HEK293 (cell line): Measurements from ENCODE around the gene ARHGEF2.

Experiments used
- CTCF ChIA-PET: fragments of 350-600 bp; formaldehyde crosslinking; extraction: SDS; loops from one replicate; lab custom pipeline; 2021; ENCODE audit warnings: antibody characterized with exemption; lab: Yijun Ruan, JAX
- POLR2A ChIA-PET: fragments of 300-600 bp; formaldehyde crosslinking; extraction: SDS; loops from one replicate; lab custom pipeline; 2020; ENCODE audit warnings: antibody characterized with exemption, inconsistent platforms; lab: Yijun Ruan, JAX
- H3K27ac ChIP-seq: fragments of 200-500 bp; sonication (Bioruptor generic); 2 replicates; pipeline ENCODE4 v1.5.1; 2014; ENCODE audit warnings: low read depth, low read length, control low read depth, inconsistent platforms; ENCODE audit errors: extremely low read depth
- H3K36me3 ChIP-seq, 2 experiments: fragments of 200-500 bp in 1 of 2; sonication (Bioruptor generic) in 1 of 2; 1 replicate in 1 of 2; 2 replicates in 1 of 2; pipeline ENCODE4 v1.5.1; 2014 to 2017; ENCODE audit warnings: inconsistent platforms in 2 of 2, low read length in 2 of 2; ENCODE audit not compliant: control insufficient read depth in 2 of 2, insufficient read depth in 1 of 2
- H3K4me1 ChIP-seq: fragments of 200-500 bp; sonication (Bioruptor generic); 2 replicates; pipeline ENCODE4 v1.5.1; 2014; ENCODE audit warnings: mild to moderate bottlenecking, low read length, inconsistent platforms; ENCODE audit not compliant: control insufficient read depth, insufficient read depth
- H3K4me3 ChIP-seq: 2 replicates; pipeline ENCODE4 v1.5.1; 2011; ENCODE audit warnings: low read depth, mild to moderate bottlenecking, control low read depth, low read length, moderate library complexity
- H3K9me3 ChIP-seq: fragments of 200-500 bp; sonication (Bioruptor generic); 2 replicates; pipeline ENCODE4 v1.5.1; 2014; ENCODE audit warnings: low read depth, low read length, inconsistent platforms; ENCODE audit not compliant: control insufficient read depth, insufficient read depth
- EGR2 ChIP-seq: fragments of 450-650 bp; formaldehyde crosslinking; IDR thresholded peaks from 2 replicates; pipeline ENCODE4 v1.5.1; 2016; ENCODE audit warnings: low read depth, missing biosample characterization, missing genetic modification characterization
- GFI1B ChIP-seq: fragments of 450-650 bp; formaldehyde crosslinking; IDR thresholded peaks from 2 replicates; pipeline ENCODE4 v1.5.1; 2016; ENCODE audit warnings: missing biosample characterization, missing genetic modification characterization
- PRDM2 ChIP-seq: fragments of 450-650 bp; formaldehyde crosslinking; IDR thresholded peaks from 2 replicates; pipeline ENCODE4 v1.5.1; 2016; ENCODE audit warnings: missing biosample characterization, missing genetic modification characterization, borderline replicate concordance
- SP7 ChIP-seq: fragments of 450-650 bp; formaldehyde crosslinking; IDR thresholded peaks from 2 replicates; pipeline ENCODE4 v1.5.1; 2016; ENCODE audit warnings: missing biosample characterization, missing genetic modification characterization
- ZBTB17 ChIP-seq: fragments of 450-650 bp; formaldehyde crosslinking; IDR thresholded peaks from 2 replicates; pipeline ENCODE4 v1.5.1; 2016; ENCODE audit warnings: missing biosample characterization, missing genetic modification characterization
- ZNF2 ChIP-seq: fragments of 450-650 bp; formaldehyde crosslinking; IDR thresholded peaks from 2 replicates; pipeline ENCODE4 v1.5.1; 2016; ENCODE audit warnings: missing biosample characterization, missing genetic modification characterization
- ZNF324 ChIP-seq: fragments of 450-650 bp; formaldehyde crosslinking; IDR thresholded peaks from 2 replicates; pipeline ENCODE4 v1.5.1; 2016; ENCODE audit warnings: missing biosample characterization, missing genetic modification characterization
- ZNF366 ChIP-seq: fragments of 450-650 bp; formaldehyde crosslinking; conservative IDR thresholded peaks from 2 replicates; pipeline ENCODE4 v1.5.1; 2016; ENCODE audit warnings: missing biosample characterization, missing genetic modification characterization
- ZNF394 ChIP-seq: fragments of 450-650 bp; formaldehyde crosslinking; IDR thresholded peaks from 2 replicates; pipeline ENCODE4 v1.5.1; 2016; ENCODE audit warnings: missing biosample characterization, missing genetic modification characterization, mild to moderate bottlenecking, moderate library complexity, borderline replicate concordance
- ZNF416 ChIP-seq: fragments of 450-650 bp; formaldehyde crosslinking; IDR thresholded peaks from 2 replicates; pipeline ENCODE4 v1.5.1; 2016; ENCODE audit warnings: missing biosample characterization, missing genetic modification characterization
- ZNF548 ChIP-seq: fragments of 450-650 bp; formaldehyde crosslinking; IDR thresholded peaks from 2 replicates; pipeline ENCODE4 v1.5.1; 2016; ENCODE audit warnings: missing biosample characterization, missing genetic modification characterization
- TF ChIP-seq, protein P1 (sequence below): fragments of 450-650 bp; formaldehyde crosslinking; IDR thresholded peaks from 2 replicates; pipeline ENCODE4 v1.5.0; 2017; ENCODE audit warnings: missing biosample characterization, missing genetic modification characterization, borderline replicate concordance
- TF ChIP-seq, protein P2 (sequence below): fragments of 450-650 bp; formaldehyde crosslinking; IDR thresholded peaks from 2 replicates; pipeline ENCODE4 v1.5.1; 2016; ENCODE audit warnings: missing biosample characterization, missing genetic modification characterization

Gene ARHGEF2

DNA sequence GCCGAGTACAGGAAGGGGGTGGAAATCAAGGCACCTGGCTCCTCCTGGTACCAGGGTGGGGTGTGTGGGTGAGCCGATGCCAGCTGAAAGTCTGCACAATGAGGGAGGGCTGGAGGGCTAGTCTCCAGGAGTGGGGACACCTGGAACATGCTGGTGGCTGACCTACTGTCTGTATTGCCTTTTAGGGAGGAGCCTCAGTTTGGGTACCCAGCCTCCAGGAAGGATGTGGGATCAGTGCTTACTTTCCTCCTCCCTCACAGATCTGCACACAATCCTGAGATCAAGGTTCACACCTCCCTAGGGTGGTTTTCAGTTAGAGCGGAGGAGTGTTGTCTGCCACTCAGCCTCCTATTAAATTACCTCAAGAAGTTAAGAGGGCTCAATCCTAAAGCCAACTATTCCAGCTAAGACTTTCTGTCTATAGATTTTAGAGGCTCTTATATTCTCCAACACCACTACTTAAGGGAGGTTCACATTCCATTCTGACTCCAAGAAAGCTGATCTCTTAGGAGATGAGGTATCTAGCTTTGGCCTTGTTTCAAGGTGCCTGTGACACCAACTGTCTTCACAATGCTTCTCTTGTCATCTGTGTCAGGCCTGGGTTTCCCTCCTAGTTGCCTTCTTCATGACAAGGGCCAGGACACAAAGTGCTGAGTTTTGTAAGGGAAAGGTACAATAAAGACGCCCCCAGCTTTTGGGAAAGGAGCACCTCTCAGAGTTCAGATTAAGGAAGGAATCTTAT lies 26.7 kb upstream of the ARHGEF2 start:
- H3K4me3 ChIP-seq = no peak overlapping the region
- ChIA-PET CTCF (interaction anchor here (0.8 to 1.5 kb wide), 4 partner anchors 16 to 134 kb away, joined by 3 to 6 read pairs (median 6); no protein-coding TSS in a partner anchor), POLR2A (no interaction called here)
- peak; percentile 39; the same call in 1 of the 2 replicates for TF ChIP-seq EGR2 (tag by site-specific recombination)
- 0 out of 2 replicates have a peak, but pooled peaks have one; percentile 21 for TF ChIP-seq ZBTB17 (tag by site-specific recombination)
- TF ChIP-seq ZNF416 = no peak
- no peak for TF ChIP-seq PRDM2 (tag by site-specific recombination)
- TF ChIP-seq, protein P1, sequence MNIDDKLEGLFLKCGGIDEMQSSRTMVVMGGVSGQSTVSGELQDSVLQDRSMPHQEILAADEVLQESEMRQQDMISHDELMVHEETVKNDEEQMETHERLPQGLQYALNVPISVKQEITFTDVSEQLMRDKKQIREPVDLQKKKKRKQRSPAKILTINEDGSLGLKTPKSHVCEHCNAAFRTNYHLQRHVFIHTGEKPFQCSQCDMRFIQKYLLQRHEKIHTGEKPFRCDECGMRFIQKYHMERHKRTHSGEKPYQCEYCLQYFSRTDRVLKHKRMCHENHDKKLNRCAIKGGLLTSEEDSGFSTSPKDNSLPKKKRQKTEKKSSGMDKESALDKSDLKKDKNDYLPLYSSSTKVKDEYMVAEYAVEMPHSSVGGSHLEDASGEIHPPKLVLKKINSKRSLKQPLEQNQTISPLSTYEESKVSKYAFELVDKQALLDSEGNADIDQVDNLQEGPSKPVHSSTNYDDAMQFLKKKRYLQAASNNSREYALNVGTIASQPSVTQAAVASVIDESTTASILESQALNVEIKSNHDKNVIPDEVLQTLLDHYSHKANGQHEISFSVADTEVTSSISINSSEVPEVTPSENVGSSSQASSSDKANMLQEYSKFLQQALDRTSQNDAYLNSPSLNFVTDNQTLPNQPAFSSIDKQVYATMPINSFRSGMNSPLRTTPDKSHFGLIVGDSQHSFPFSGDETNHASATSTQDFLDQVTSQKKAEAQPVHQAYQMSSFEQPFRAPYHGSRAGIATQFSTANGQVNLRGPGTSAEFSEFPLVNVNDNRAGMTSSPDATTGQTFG = no peak
- H3K4me1 ChIP-seq = no peaks in the 10 kb centered on the region
- peaks cover 6 to 25% of the 10 kb centered on the region in 2 experiments; a peak in 2 of 3 replicates for H3K36me3 ChIP-seq
- no peaks in the 10 kb centered on the region for H3K9me3 ChIP-seq
- no peak overlapping the region for H3K27ac ChIP-seq

- Histone ChIP-seq H3K4me1 (no peaks in the 10 kb centered on the region), H3K36me3 (peaks cover 3 to 13% of the 10 kb centered on the region in 2 experiments; a peak in 2 of 3 replicates), H3K4me3 (no peak overlapping the region), H3K27ac (no peak overlapping the region), H3K9me3 (no peaks in the 10 kb centered on the region)
- TF ChIP-seq ZNF548 (tag by site-specific recombination) = no peak
- TF ChIP-seq ZNF366 (tag by site-specific recombination) = 0 out of 2 replicates have a peak, but pooled peaks have one; percentile 45
- no peak for TF ChIP-seq SP7 (tag by site-specific recombination)
- TF ChIP-seq ZNF324 (tag by site-specific recombination) = no peak
- no peak for TF ChIP-seq GFI1B (tag by site-specific recombination)
- TF ChIP-seq, protein P2, sequence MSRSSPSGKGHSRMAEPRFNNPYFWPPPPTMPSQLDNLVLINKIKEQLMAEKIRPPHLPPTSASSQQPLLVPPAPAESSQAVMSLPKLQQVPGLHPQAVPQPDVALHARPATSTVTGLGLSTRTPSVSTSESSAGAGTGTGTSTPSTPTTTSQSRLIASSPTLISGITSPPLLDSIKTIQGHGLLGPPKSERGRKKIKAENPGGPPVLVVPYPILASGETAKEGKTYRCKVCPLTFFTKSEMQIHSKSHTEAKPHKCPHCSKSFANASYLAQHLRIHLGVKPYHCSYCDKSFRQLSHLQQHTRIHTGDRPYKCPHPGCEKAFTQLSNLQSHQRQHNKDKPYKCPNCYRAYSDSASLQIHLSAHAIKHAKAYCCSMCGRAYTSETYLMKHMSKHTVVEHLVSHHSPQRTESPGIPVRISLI (tag by site-specific recombination) = no peak
- TF ChIP-seq ZNF2 (tag by site-specific recombination) = no peak
- no peak for TF ChIP-seq ZNF394
- POLR2A ChIA-PET = no interaction called here
- CTCF ChIA-PET = interaction anchor here (0.7 to 1.8 kb wide), 5 partner anchors 12 to 126 kb away, joined by 3 to 9 read pairs (median 3); no protein-coding TSS in a partner anchor
These were observed 25.5 kb upstream of the ARHGEF2 start for GRCh38 chr1:156003923-156004188.
